Fibroblast of villous mesenchyme (primary cell): Measurements from ENCODE around the gene MUL1. TPM values are rescaled to one million over a fixed set of nuclear protein-coding genes. Genes with fewer than 3 reads are reported as not detected.

Source experiments
- DNase-seq: peaks from one replicate; pipeline ENCODE4 v3.0.0-alpha.2; 2010; ENCODE audit warnings: low read depth
- H3K4me3 ChIP-seq: 2 replicates; pipeline ENCODE4 v1.5.1; 2011; ENCODE audit warnings: low read depth, mild to moderate bottlenecking, low read length
- CTCF ChIP-seq: IDR thresholded peaks from 2 replicates; pipeline ENCODE4 v1.5.1; 2012; ENCODE audit warnings: low read depth, mild to moderate bottlenecking, low read length; ENCODE audit not compliant: insufficient read depth
- total RNA-seq: library from RNA; depleted of rRNA; stranded (reverse); fragments of >200 nt; gene quantifications from 2 replicates; pipeline ENCODE4 v1.2.3, GENCODE V29; 2012

The MUL1 gene
- total RNA-seq, 1 donor = 28.1 TPM

- no peak for DNase-seq
- TF ChIP-seq CTCF = no peak
- no peak overlapping the region for H3K4me3 ChIP-seq
Measured at GRCh38 chr1:20474996-20475395, 33.0 kb downstream of the MUL1 start.

GRCh38 chr1:20474333-20474975, 33.5 kb downstream of the MUL1 start:
- no peak for TF ChIP-seq CTCF
- DNase-seq = no peak
- no peak overlapping the region for H3K4me3 ChIP-seq

GRCh38 chr1:20473894-20474293, 34.1 kb downstream of the MUL1 start:
- no peak for DNase-seq
- no peak for TF ChIP-seq CTCF
- H3K4me3 ChIP-seq = no peak overlapping the region

GRCh38 chr1:20472860-20473711, 34.9 kb downstream of the MUL1 start:
- DNase-seq = peak; percentile 73

GRCh38 chr1:20472121-20472520, 35.8 kb downstream of the MUL1 start:
- DNase-seq = no peak
- no peak overlapping the region for H3K4me3 ChIP-seq
- no peak for TF ChIP-seq CTCF

More at GRCh38 chr1:20472860-20473711, 34.9 kb downstream of the MUL1 start:
- TF ChIP-seq CTCF = no peak
- peak overlapping the region; percentile 19 for H3K4me3 ChIP-seq

- H3K4me3 ChIP-seq = no peak overlapping the region
- no peak for TF ChIP-seq CTCF
- DNase-seq = no peak
Measured at GRCh38 chr1:20470194-20470593, 37.8 kb downstream of the MUL1 start.
